ENCODE measurements around the gene TMEM135. TPM values are rescaled to one million over a fixed set of nuclear protein-coding genes. Genes with fewer than 3 reads are reported as not detected.

TMEM135 gene
- total RNA-seq, 4 donors from 2014 or later: 13.1 to 123 (median 19.1) TPM

DNA sequence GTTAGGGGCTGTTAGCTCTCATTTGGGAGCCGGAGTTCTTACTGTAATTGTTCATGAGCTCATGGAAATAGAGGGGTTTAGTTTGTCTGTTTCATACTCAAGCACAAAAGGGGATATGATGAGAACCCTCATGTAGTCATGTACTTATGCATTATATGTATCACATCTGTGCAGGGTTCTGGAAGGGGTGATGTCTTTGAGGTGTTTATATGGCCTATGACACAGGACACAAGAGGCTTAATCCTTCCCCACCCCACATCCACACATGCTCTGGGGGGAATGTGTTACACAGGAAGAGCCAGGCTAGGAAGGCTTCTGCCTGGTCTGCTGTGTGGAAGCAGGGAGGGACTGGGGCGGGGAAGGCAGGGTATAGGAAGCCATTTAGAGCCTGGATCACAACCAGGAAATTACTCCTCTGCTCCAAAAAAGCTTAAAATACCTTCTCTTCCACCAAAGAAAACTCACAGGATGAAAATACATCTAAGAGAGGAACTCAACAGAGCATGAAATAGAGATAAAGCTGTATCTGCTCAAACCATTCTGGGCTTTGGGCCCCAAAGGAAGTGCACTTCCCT is 316.1 kb downstream of the TMEM135 start:
- no peak for DNase-seq
- Histone ChIP-seq H3K9me3 (no peaks in the 10 kb centered on the region), H3K27ac (no peak overlapping the region), H3K36me3 (no peaks in the 10 kb centered on the region), H3K4me1 (peaks cover 0 to 17% (median 2%) of the 10 kb centered on the region in 4 donors), H3K27me3 (no peaks in the 10 kb centered on the region), H3K4me3 (no peak overlapping the region)
- intact Hi-C loops (cut with DNase I; ENCODE audit: low total_unique reads): loop anchor here (5.0 kb wide), 1 partner anchor 68 kb away; no protein-coding TSS in a partner anchor
- in situ Hi-C loops (cut with MboI; ENCODE audit: low pct_ligation_motif_present in 1 of 4, low pct_unique_long_range_greater_than_20kb in 1 of 4, low sequenced_read_pairs in 3 of 4): loop anchor here (5.0 to 25.0 kb wide), 3 partner anchors 68 to 1208 kb away; no protein-coding TSS in a partner anchor
- TF ChIP-seq EP300 (IDR thresholded peaks at IDR 0.05; ENCODE audit: low read depth): no peak
- TF ChIP-seq POLR2AphosphoS5 (IDR thresholded peaks at IDR 0.05): no peak
- TF ChIP-seq POLR2A (IDR thresholded peaks at IDR 0.05): no peak
- no peak for TF ChIP-seq CTCF (IDR thresholded peaks at IDR 0.05)
- WGBS, 2 donors (ENCODE audit: low coverage in 1 of 2): 60 to 81% methylated on average over 1 to 2 of the region's 2 CpGs

- H3K4me3 ChIP-seq: no peak overlapping the region
- TF ChIP-seq POLR2AphosphoS5 (IDR thresholded peaks at IDR 0.05) (no peak), EP300 (IDR thresholded peaks at IDR 0.05; ENCODE audit: low read depth) (no peak), CTCF (IDR thresholded peaks at IDR 0.05) (no peak), POLR2A (IDR thresholded peaks at IDR 0.05) (no peak)
- H3K27me3 ChIP-seq: no peaks in the 10 kb centered on the region
- no peaks in the 10 kb centered on the region for H3K9me3 ChIP-seq
- no peak for DNase-seq
- no peaks in the 10 kb centered on the region for H3K36me3 ChIP-seq
- H3K27ac ChIP-seq: no peak overlapping the region
- WGBS, 2 donors (ENCODE audit: low coverage in 1 of 2): 67% methylated on average over 1 of the region's 1 CpG; no CpG with 5 or more reads in 1 of the 2 donors
- in situ Hi-C loops (cut with MboI; ENCODE audit: low pct_ligation_motif_present in 1 of 4, low pct_unique_long_range_greater_than_20kb in 1 of 4, low sequenced_read_pairs in 3 of 4) (loop anchor here in 2 of 4 donors (10.0 to 25.0 kb wide), 2 partner anchors 69 to 1207 kb away; no protein-coding TSS in a partner anchor), intact Hi-C loops (cut with DNase I; ENCODE audit: low total_unique reads) (no loop called here)
- H3K4me1 ChIP-seq: peaks cover 0 to 17% (median 2%) of the 10 kb centered on the region in 4 donors
Observed at GRCh38 chr11:87355596-87355995, 317.9 kb downstream of the TMEM135 start.

DNA sequence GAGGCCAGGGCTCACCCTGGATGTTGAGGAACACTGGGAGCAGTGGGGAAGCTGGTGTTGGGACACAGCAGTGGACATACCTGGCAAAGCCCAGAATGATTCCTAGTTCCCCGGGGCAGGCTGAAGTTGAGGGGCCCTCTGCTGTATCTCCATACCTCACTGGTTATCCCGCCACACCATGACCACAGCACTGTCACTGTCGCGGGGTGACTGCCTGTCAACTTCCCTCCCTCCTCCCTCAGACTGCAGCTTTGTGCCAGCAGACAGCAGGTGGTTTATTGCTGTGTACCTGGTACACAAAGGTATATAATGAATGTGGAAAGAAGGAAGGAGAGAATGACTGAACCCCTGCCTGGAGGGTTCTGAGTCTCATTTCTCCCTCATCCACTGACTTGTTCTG is 318.7 kb downstream of the TMEM135 start:
- in situ Hi-C loops (cut with MboI; ENCODE audit: low pct_ligation_motif_present in 1 of 4, low pct_unique_long_range_greater_than_20kb in 1 of 4, low sequenced_read_pairs in 3 of 4) (loop anchor here in 2 of 4 donors (10.0 to 25.0 kb wide), 2 partner anchors 68 to 1206 kb away; no protein-coding TSS in a partner anchor), intact Hi-C loops (cut with DNase I; ENCODE audit: low total_unique reads) (no loop called here)
- peaks cover 0 to 17% (median 2%) of the 10 kb centered on the region in 4 donors for H3K4me1 ChIP-seq
- TF ChIP-seq CTCF (IDR thresholded peaks at IDR 0.05): no peak
- DNase-seq: peak; percentile 28
- H3K27ac ChIP-seq: peak overlapping the region in 1 of 4 donors; percentile 41
- H3K27me3 ChIP-seq: no peaks in the 10 kb centered on the region
- no peaks in the 10 kb centered on the region for H3K9me3 ChIP-seq
- no peaks in the 10 kb centered on the region for H3K36me3 ChIP-seq
- no peak overlapping the region for H3K4me3 ChIP-seq
- WGBS, 2 donors (ENCODE audit: low coverage in 1 of 2): 46% methylated on average over 4 of the region's 4 CpGs; no CpG with 5 or more reads in 1 of the 2 donors

DNA sequence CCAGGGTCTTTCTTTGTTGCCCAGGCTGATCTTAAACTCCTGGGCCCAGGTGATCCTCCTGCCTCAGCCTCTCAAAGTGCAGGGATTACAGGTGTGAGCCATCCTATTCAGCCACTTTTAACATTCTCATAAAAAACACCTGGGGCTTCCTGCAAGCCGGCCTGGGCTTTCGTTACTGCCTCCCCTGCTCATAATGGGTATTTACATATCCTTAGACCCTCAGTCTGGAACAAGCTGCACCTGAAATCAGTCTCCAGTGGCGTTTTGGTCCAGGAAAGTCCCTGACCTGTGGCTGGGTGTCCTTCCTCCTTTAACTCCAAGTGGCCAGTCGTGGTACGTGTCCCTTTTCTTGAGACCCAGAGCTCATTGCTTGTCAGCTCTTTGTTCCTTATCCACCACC is 320.7 kb downstream of the TMEM135 start:
- Histone ChIP-seq H3K27me3 (no peaks in the 10 kb centered on the region), H3K36me3 (no peaks in the 10 kb centered on the region), H3K9me3 (no peaks in the 10 kb centered on the region), H3K4me1 (peaks cover 0 to 7% (median 0%) of the 10 kb centered on the region in 4 donors), H3K4me3 (no peak overlapping the region), H3K27ac (no peak overlapping the region)
- peak; percentile 32 for DNase-seq
- in situ Hi-C loops (cut with MboI; ENCODE audit: low pct_ligation_motif_present in 1 of 4, low pct_unique_long_range_greater_than_20kb in 1 of 4, low sequenced_read_pairs in 3 of 4): loop anchor here in 2 of 4 donors (10.0 to 25.0 kb wide), 2 partner anchors 66 to 1204 kb away; no protein-coding TSS in a partner anchor
- WGBS, 2 donors (ENCODE audit: low coverage in 1 of 2): 60 to 67% methylated on average over 5 of the region's 5 CpGs
- no peak for TF ChIP-seq POLR2AphosphoS5 (IDR thresholded peaks at IDR 0.05)
- no peak for TF ChIP-seq CTCF (IDR thresholded peaks at IDR 0.05)
- no peak for TF ChIP-seq EP300 (IDR thresholded peaks at IDR 0.05; ENCODE audit: low read depth)
- no peak for TF ChIP-seq POLR2A (IDR thresholded peaks at IDR 0.05)
- intact Hi-C loops (cut with DNase I; ENCODE audit: low total_unique reads): no loop called here

Data from transverse colon (tissue), 4 donors.